Activated CD8-positive, alpha-beta T cell treated with anti-CD3 and anti-CD28 coated beads for 36 hours (primary cell): ENCODE measurements around the gene PADI3. TPM values are rescaled to one million over a fixed set of nuclear protein-coding genes. Genes with fewer than 3 reads are reported as not detected.

Experiments used
- ATAC-seq: fragments of 200-7000 bp; cut with Tn5 transposase; one replicate; pipeline ENCODE4 v1.10.0; 2021; ENCODE audit warnings: mild to moderate bottlenecking, moderate library complexity
- CTCF ChIA-PET: fragments of 350-600 bp; sonication (Branson Sonifier 250); formaldehyde crosslinking; loops from one replicate; lab custom pipeline; 2021; ENCODE audit warnings: antibody characterized with exemption; lab: Charles Lee
- POLR2A ChIA-PET: fragments of 350-600 bp; sonication (Branson Sonifier 250); formaldehyde crosslinking; loops from one replicate; lab custom pipeline; 2021; ENCODE audit warnings: antibody characterized with exemption; lab: Charles Lee
- DNase-seq: peaks from one replicate; pipeline ENCODE4 v3.0.0-alpha.2; 2020
- H3K27ac Mint-ChIP-seq: one replicate; pipeline ENCODE4 v1.8.0; 2021; ENCODE audit warnings: mild to moderate bottlenecking, mixed read lengths
- H3K27me3 Mint-ChIP-seq: one replicate; pipeline ENCODE4 v1.8.0; 2021; ENCODE audit warnings: mixed read lengths
- H3K36me3 Mint-ChIP-seq: one replicate; pipeline ENCODE4 v1.8.0; 2021; ENCODE audit warnings: low read depth, mixed read lengths
- H3K4me1 Mint-ChIP-seq: one replicate; pipeline ENCODE4 v1.8.0; 2021; ENCODE audit warnings: low read depth, mixed read lengths
- H3K4me3 Mint-ChIP-seq: one replicate; pipeline ENCODE4 v1.8.0; 2021; ENCODE audit warnings: mild to moderate bottlenecking, moderate library complexity, mixed read lengths
- H3K9me3 Mint-ChIP-seq: one replicate; pipeline ENCODE4 v1.8.0; 2021; ENCODE audit warnings: mixed read lengths
- intact Hi-C: fragments of 100-400 bp; cut with micrococcal nuclease; formaldehyde crosslinking; loops from one replicate; pipeline ENCODE4 v1.10.0; 2022
- total RNA-seq, 2 experiments: library from RNA; stranded (reverse); gene quantifications; one replicate each; pipeline ENCODE4 v1.2.3, GENCODE V29; 2021
- TF ChIP-seq, protein P1 (sequence below): fragments of 200-600 bp; IDR thresholded peaks from one replicate; pipeline ENCODE4 v1.8.0; 2022; ENCODE audit warnings: antibody characterized with exemption, mild to moderate bottlenecking

PADI3 gene
- total RNA-seq, 2 experiments from 2014 or later = not detected

DNA sequence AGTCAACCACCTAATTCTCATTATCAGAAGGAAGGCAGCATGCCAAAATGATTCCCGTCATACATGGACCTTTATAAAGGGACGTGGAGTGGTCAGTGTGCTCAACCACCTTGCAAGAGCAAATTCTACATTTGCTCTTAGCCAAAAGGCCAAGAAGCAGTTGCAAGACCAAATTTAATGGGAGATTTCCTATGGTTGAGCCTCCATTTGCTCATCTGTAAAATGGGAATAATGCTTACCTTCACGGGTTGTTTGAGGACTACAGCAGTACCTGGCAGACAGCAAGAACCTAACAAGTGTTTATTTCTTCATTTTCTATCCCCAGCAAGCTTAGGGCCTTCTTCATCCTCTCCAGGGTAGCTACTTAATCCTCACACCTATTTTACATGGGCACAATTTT, 41.7 kb downstream of the PADI3 start:
- no peak overlapping the region for H3K4me3 Mint-ChIP-seq
- TF ChIP-seq, protein P1, sequence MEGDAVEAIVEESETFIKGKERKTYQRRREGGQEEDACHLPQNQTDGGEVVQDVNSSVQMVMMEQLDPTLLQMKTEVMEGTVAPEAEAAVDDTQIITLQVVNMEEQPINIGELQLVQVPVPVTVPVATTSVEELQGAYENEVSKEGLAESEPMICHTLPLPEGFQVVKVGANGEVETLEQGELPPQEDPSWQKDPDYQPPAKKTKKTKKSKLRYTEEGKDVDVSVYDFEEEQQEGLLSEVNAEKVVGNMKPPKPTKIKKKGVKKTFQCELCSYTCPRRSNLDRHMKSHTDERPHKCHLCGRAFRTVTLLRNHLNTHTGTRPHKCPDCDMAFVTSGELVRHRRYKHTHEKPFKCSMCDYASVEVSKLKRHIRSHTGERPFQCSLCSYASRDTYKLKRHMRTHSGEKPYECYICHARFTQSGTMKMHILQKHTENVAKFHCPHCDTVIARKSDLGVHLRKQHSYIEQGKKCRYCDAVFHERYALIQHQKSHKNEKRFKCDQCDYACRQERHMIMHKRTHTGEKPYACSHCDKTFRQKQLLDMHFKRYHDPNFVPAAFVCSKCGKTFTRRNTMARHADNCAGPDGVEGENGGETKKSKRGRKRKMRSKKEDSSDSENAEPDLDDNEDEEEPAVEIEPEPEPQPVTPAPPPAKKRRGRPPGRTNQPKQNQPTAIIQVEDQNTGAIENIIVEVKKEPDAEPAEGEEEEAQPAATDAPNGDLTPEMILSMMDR = no peak
- intact Hi-C loops = no loop called here
- H3K27me3 Mint-ChIP-seq = peaks cover 4% of the 10 kb centered on the region
- H3K27ac Mint-ChIP-seq = no peak overlapping the region
- ChIA-PET POLR2A (no interaction called here), CTCF (interaction anchor here (1.4 kb wide), 1 partner anchor 165 kb away, joined by 4 read pairs; no protein-coding TSS in a partner anchor)
- H3K36me3 Mint-ChIP-seq = no peaks in the 10 kb centered on the region
- H3K9me3 Mint-ChIP-seq = no peaks in the 10 kb centered on the region
- ATAC-seq = no peak
- no peak for DNase-seq
- no peaks in the 10 kb centered on the region for H3K4me1 Mint-ChIP-seq

DNA sequence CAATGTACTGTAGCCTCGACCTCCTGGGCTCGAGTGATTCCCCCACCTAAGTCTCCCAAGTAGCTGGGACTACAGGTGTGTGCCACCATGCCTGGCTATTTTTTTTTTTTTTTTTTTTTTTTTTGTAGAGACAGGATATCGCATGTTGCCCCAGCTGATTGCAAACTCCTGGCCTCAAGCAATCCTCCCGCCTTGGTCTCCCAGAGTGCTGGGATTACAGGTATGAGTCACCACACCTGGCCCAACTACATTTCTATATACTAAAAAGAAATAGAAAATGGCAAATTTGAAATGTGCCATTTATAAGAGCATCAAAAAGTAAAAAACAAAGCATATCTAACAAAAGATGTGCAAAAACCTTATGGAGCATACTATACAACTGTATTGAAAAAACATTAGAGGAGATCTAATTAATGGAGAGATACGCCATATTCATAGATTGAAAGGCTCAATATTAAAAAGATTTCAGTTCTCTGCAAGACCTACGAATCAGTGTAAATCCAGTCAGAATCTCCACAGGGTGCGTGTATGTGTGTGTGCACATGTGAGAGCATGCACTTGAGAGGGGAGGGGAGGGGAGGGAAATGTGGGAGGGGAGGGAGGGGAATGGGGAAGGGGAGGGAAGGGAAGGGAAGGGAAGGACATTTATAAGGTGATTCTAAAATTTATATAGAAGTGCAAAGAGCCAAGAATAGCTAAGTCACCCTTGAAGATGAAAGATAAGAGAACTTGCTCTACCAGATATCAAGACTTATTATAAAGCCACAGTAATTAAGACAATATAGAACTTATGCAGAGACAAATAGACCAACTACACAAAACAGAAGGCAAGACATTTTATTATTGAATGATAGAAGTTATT, 43.6 kb downstream of the PADI3 start:
- intact Hi-C loops = no loop called here
- TF ChIP-seq, protein P1 = no peak
- no peak overlapping the region for H3K27ac Mint-ChIP-seq
- H3K4me1 Mint-ChIP-seq = no peaks in the 10 kb centered on the region
- no peak overlapping the region for H3K4me3 Mint-ChIP-seq
- H3K27me3 Mint-ChIP-seq = peaks cover 6% of the 10 kb centered on the region
- DNase-seq (no peak), ATAC-seq (no peak)
- H3K9me3 Mint-ChIP-seq = no peaks in the 10 kb centered on the region
- H3K36me3 Mint-ChIP-seq = no peaks in the 10 kb centered on the region
- POLR2A ChIA-PET = no interaction called here
- CTCF ChIA-PET = no interaction called here

GRCh38 chr1:17293681-17294425, 45.0 kb downstream of the PADI3 start:
- Mint-ChIP-seq H3K9me3 (no peaks in the 10 kb centered on the region), H3K27me3 (peaks cover 7% of the 10 kb centered on the region), H3K36me3 (no peaks in the 10 kb centered on the region), H3K27ac (no peak overlapping the region), H3K4me3 (no peak overlapping the region), H3K4me1 (no peaks in the 10 kb centered on the region)
- TF ChIP-seq, protein P1 = no peak
- ChIA-PET CTCF (no interaction called here), POLR2A (no interaction called here)
- ATAC-seq = no peak
- no peak for DNase-seq
- intact Hi-C loops = no loop called here

- ATAC-seq (no peak), DNase-seq (no peak)
- Mint-ChIP-seq H3K27ac (no peak overlapping the region), H3K4me3 (no peak overlapping the region), H3K4me1 (no peaks in the 10 kb centered on the region), H3K27me3 (peaks cover 8% of the 10 kb centered on the region), H3K9me3 (no peaks in the 10 kb centered on the region), H3K36me3 (no peaks in the 10 kb centered on the region)
- TF ChIP-seq, protein P1 = no peak
- ChIA-PET POLR2A (no interaction called here), CTCF (no interaction called here)
- intact Hi-C loops = no loop called here
These were observed 46.4 kb downstream of the PADI3 start for GRCh38 chr1:17295292-17295691.

- CTCF ChIA-PET = interaction anchor here (1.1 kb wide), 1 partner anchor 173 kb away, joined by 3 read pairs; no protein-coding TSS in a partner anchor
- intact Hi-C loops = no loop called here
These were observed 47.2 kb downstream of the PADI3 start for GRCh38 chr1:17296086-17296485.

More at GRCh38 chr1:17296086-17296485, 47.2 kb downstream of the PADI3 start:
- H3K4me3 Mint-ChIP-seq = no peak overlapping the region
- TF ChIP-seq, protein P1 = no peak
- POLR2A ChIA-PET = interaction anchor here (0.5 kb wide), 1 partner anchor 22 kb away, joined by 3 read pairs; no protein-coding TSS in a partner anchor
- H3K36me3 Mint-ChIP-seq = no peaks in the 10 kb centered on the region
- no peak for ATAC-seq
- peaks cover 8% of the 10 kb centered on the region for H3K27me3 Mint-ChIP-seq
- DNase-seq = no peak
- no peak overlapping the region for H3K27ac Mint-ChIP-seq
- no peaks in the 10 kb centered on the region for H3K4me1 Mint-ChIP-seq
- no peaks in the 10 kb centered on the region for H3K9me3 Mint-ChIP-seq
